GM23248 (cell line): Measurements from ENCODE around the gene TENM3.

Experiments
- EZH2 ChIP-seq: fragments of 200-600 bp; sonication (generic); IDR thresholded peaks from 2 replicates; pipeline ENCODE4 v1.6.1; 2018; ENCODE audit warnings: antibody characterized with exemption, mild to moderate bottlenecking; ENCODE audit not compliant: insufficient read depth, poor library complexity, severe bottlenecking
- EZH2phosphoT487 ChIP-seq: fragments of 200-600 bp; sonication (generic); IDR thresholded peaks from 2 replicates; pipeline ENCODE4 v1.6.1; 2018; ENCODE audit warnings: antibody characterized with exemption, moderate library complexity, mild to moderate bottlenecking, low read depth; ENCODE audit not compliant: insufficient read depth

- TF ChIP-seq EZH2: no peak
- no peak for TF ChIP-seq EZH2phosphoT487
Observed at GRCh38 chr4:182585321-182585720, 342.1 kb downstream of the TENM3 start.
